ENCODE results near the gene DMD. TPM values are rescaled to one million over a fixed set of nuclear protein-coding genes. Genes with fewer than 3 reads are reported as not detected.

Gene DMD
- total and polyA plus RNA-seq, 2 of the 13 experiments (the other 11 are each of a cell fraction or from before 2014, with no cell fraction given), result 17.6 to 25.9 TPM

- TF ChIP-seq FUBP1 (CRISPR knock-in tag; IDR thresholded peaks at IDR 0.05; ENCODE audit: borderline replicate concordance) (no peak), RFX5 (IDR thresholded peaks at IDR 0.05; ENCODE audit: low read depth, low read length) (no peak), ZNF609 (CRISPR knock-in tag; IDR thresholded peaks at IDR 0.05; ENCODE audit: borderline replicate concordance) (no peak), PHB2 (IDR thresholded peaks at IDR 0.05; ENCODE audit: partially characterized antibody) (no peak)
Observed at GRCh38 chrX:31704938-31705337, 1506.4 kb downstream of the DMD start (continued).

DNA sequence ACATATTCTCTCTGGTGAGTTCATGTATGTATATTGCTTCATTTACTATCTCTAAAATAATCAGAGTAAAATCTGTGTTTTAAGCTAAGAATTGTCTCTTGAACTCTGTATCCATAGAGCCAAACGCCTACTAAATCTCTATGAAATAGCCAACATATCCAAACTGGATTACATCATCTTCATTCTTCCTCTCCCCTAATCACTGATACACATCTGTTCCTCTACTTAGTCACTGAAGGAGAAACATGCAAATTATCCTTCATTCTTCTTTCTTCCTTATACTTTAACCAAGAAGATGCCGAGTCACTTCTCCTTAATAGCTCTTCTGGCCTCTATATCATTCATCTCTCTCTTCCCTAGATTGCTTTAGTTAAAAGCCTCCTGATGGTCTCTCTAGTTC lies 1509.1 kb downstream of the DMD start:
- ChIA-PET POLR2A (no interaction called here), CTCF (ENCODE audit: low intra/inter-chr PET ratio, low total read pairs) (no interaction called here)
- Histone ChIP-seq H3K9ac (ENCODE audit: insufficient read depth, low read depth, low read length) (no peak overlapping the region), H4K20me1 (ENCODE audit: insufficient read depth, low read length) (no peaks in the 10 kb centered on the region), H3K4me2 (ENCODE audit: low read depth, low read length) (no peak overlapping the region), H2AFZ (ENCODE audit: low read length) (no peak overlapping the region), H3K36me3 (replicated peaks in 1 of 2; ENCODE audit: control insufficient read depth in 1 of 2, insufficient read depth in 2 of 2, low read length in 2 of 2) (no peaks in the 10 kb centered on the region), H3K4me1 (ENCODE audit: insufficient read depth, low read length) (no peaks in the 10 kb centered on the region), H3K27ac (ENCODE audit: extremely low read length, insufficient read depth, low read length) (no peak overlapping the region), H3K9me3 (ENCODE audit: low read length) (no peaks in the 10 kb centered on the region), H3K27me3 (ENCODE audit: control insufficient read depth in 1 of 2, insufficient read depth in 2 of 2, low read length in 2 of 2) (no peaks in the 10 kb centered on the region), H3K79me2 (ENCODE audit: insufficient read depth, low read length) (no peaks in the 10 kb centered on the region), H3K4me3 (replicated peaks in 1 of 3; ENCODE audit: insufficient read depth in 1 of 3, low read depth in 2 of 3, low read length in 3 of 3) (no peak overlapping the region)
- TF ChIP-seq ATF7 (IDR thresholded peaks at IDR 0.05) (peak; percentile 36; the same call in 1 of the 2 replicates), ATF7 (CRISPR knock-in tag; IDR thresholded peaks at IDR 0.05) (no peak), ASH2L (IDR thresholded peaks at IDR 0.05; ENCODE audit: insufficient read length, low read depth, low read length) (no peak)
- DNase-seq (ENCODE audit: low spot score) (no peak), ATAC-seq (no peak), FAIRE-seq (no peak)
- intact Hi-C loops (cut with micrococcal nuclease; ENCODE audit: unreplicated experiment) (no loop called here), in situ Hi-C loops (cut with HindIII; ENCODE audit: extremely low pct_ligation_motif_present, low pct_unique_long_range_greater_than_20kb) (no loop called here)
- 5% methylated on average over 2 of the region's 2 CpGs for WGBS (ENCODE audit: low lambda C conversion rate)
- no TSS peak for BruUV-seq (replicated peaks)

Data from HepG2 (cell line).